Stimulated activated CD4-positive, alpha-beta T cell treated with anti-CD3 and anti-CD28 coated beads, TNF-alpha, amount 100 ng/mL, for 4 hours (primary cell): ENCODE measurements around the gene GTF3C1.
"Not testable (repeated sequence)": the region's sequence is repeated elsewhere in the genome, so short reads cannot be mapped to it uniquely, and the experiment has no call there.

Experiments
- DNase-seq, 3 experiments: peaks; one replicate each; pipeline ENCODE4 v3.0.0-alpha.2; 2020; ENCODE audit warnings: low read depth in 3 of 3

Gene GTF3C1

DNA sequence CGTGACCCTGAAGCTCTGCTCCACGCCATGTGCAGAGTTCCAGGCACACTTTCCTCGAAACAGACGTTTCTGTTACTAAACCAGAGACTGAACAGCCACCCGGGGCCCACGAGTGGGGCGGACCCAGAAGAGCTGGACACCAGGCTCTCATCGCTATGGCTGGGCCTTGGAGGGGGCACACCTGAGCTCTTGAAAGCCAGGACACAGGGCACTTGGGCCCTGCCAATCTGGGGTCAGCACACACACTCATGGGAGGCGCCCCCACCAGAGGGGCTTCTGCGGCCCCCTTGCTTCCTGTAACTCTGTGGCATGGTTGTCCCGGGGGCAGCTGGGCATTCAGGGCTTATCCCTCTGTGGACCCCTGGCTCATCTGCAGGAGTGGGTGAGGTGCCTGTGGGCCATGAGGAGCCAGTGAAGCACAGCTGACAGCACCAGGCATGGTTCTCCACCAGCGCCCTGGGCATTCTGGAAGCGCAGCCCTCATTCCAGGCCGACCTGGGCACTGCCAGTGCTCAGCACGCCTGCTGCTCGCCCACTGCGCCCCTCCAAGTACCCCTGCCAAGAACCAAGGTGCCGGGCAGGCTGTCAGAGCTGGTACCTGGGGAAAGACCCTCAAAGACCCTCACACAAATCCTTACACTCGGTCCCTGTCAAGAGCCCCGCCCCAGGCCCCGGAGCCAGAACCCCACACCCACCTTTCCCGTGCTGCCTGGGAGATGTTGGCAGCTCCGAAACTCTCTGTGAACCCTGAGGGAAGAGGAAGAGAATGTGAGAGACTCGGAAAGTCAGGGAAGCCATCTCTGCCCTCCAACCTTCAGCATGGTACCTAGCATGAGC lies 86.6 kb downstream of the GTF3C1 start:
- no peak for DNase-seq

DNA sequence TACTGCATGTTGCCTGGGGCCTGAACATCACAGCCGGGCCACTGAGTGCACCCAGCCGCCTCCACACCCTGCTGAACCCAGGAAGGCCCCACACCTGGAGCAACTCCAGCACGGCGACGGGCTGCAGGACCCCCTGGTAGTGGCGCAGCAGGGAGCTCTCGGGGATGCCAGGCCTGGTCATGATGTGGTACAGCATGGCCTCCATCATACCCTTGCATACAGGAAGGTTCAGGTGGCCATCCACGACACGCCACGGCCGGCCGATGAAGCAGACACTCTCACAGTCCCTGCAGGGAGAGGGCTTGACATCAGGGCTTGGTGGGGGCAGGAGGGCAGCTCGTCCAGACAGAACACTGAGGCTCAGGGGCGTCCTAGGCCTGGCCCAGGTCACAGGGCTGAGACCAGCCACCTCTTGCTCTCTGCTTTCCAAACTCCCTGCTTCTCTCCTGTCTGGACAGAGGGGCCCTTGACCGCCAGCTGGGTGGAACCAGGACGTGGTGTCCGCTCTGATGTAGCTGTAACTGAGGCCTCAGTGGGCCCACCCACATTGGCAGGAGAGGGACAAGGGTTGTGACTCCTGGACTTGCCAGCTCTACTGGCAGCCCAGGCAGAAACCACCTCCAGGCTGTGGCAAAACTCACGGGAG lies 87.4 kb downstream of the GTF3C1 start:
- no peak for DNase-seq

DNA sequence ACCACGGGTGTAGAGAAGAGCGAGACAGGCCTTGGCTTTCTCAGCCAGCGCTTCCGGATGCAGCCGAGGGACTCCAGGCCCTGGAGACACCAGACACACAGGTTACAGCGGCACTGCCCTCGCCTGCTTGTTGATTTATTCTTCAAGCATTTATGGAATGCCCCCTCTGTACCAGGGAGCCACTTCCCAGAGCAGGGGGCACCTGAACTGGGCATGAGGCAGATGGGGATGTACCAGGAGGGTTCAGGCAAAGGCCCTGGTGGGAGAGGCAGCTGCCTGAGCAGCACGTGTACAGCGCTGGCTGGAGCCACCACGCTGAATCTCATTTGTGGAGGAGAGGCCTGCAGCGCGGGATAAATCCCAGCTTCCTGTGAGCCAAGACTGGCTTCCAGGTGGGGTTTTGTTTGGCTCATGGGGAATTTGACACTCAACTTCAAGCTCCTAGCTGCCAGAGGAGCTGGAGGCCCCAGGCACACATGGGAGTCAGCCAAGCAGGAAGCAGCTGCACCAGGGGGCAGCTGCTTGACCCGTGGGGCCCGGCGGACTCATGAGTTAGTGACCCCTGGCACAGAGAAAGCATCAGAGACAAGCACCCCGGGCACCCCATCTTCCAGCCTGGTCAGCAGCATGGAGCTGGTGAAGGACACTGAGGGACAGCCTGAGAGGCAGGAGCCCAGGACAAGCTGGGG lies 88.1 kb downstream of the GTF3C1 start:
- DNase-seq, result no peak

DNA sequence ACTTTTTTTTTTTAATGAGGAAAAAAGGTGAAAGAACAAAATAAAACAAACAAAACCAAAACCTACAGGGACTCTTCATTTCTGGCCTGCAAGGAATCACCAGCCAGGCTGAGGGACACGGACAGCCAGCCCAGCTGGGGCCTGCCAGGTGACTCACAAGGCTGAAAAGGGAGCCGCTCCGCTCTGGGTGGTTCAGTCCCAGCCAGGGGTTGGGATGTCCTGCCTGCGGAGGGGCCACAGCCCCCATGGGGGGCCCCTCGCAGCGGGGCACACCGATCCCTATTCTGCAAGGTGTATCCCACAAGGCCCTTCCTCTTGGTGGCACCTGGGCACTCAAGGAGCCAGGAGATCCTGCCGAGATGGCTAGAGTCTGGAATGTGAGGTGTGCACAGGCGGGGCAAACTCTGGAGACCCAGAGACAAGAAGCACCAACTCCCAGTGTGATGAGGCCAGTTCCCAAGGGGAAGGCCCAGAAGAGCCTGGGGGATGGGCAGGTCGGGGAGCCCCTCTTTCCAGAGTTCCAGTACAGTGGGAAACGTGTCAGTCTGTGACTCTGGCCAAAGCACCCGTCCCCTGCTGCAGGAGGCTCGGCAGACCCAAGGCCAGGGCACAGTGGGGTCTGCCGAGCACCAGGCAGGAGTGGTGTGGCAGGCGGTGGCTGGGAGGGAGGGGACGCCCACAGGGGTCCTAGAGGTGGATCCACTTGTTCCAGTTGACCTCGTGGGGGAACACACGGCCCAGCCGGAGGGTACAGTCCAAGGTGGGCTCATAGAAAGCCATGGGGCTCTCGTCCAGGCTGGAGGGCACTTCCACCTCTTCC lies 88.8 kb downstream of the GTF3C1 start:
- no peak for DNase-seq

GRCh38 chr16:27460213-27460612 lies 89.5 kb downstream of the GTF3C1 start:
- no peak for DNase-seq

DNA sequence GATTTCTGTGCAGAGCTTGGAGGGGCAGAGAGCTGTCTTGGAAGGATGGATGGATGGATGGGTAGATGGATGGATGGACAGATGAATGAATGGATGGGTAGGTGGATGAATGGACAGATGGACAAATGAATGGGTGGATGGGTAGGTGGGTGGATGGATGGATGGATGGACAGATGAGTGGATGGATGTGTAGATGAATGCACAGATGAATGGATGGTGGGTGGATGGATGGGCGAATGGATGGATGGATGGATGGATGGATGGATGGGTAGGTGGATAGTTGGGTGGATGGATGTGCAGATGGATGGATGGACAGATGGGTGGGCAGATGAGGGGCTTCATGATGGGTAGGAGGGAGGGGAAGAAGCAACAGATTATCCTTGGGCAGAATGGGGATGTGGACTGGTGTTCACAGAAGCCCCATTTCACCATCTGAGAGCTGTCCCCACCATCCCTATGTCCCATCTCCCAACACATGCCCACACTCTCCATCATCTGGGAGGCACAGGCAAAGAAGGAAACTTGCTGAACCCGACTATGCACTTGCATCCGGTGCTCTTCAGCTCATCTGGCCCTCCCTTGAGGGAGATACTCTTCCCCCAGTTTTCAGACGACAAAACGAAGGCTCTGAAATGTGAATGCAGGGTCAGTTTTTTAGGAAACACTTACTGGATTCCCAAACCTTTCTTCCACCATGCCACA lies 90.6 kb downstream of the GTF3C1 start:
- DNase-seq, result no peak

DNA sequence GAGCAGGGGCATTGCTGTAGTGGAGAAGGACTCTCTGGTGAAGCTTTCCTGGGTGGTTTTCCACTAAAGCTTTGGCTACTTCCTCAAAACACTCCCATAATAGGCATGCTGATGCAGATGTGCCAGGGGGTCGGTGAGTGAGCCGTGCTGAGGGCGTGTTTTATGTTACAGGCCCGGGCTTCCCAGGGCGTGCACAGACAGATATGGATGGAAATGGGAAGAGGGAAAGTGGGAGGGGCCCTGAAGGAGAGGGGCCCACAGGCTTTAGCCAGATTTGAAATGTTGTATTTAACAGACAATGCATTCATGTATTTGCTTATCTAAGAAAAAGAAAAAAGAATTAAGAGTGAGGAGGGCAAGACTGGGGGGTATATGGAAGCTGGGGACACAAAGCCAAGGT lies 91.5 kb downstream of the GTF3C1 start:
- DNase-seq, result no peak

- DNase-seq, result not testable (repeated sequence)
Measured at GRCh38 chr16:27457605-27457900, 92.2 kb downstream of the GTF3C1 start.

DNA sequence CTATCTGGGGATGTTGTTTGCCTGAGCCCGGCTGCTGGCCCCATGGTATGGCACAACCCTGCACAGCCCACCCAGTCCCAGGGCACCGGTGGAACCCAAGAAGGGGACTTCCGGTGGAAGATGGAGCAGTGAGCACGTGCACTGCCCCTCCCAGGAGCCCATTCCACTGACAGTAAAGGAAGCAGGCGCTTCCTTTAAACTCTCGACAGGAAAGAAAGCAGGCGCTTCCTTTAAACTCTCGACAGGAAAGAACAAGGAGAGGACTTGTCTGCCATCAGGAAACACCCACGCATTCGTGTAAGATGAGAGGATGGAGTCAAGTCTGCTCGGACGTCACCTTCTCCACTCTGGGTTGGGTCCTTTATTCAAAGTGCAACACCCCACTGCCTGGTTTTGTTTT lies 94.0 kb downstream of the GTF3C1 start:
- no peak for DNase-seq

- no peak for DNase-seq
Measured at GRCh38 chr16:27453494-27453825, 96.3 kb downstream of the GTF3C1 start.

DNA sequence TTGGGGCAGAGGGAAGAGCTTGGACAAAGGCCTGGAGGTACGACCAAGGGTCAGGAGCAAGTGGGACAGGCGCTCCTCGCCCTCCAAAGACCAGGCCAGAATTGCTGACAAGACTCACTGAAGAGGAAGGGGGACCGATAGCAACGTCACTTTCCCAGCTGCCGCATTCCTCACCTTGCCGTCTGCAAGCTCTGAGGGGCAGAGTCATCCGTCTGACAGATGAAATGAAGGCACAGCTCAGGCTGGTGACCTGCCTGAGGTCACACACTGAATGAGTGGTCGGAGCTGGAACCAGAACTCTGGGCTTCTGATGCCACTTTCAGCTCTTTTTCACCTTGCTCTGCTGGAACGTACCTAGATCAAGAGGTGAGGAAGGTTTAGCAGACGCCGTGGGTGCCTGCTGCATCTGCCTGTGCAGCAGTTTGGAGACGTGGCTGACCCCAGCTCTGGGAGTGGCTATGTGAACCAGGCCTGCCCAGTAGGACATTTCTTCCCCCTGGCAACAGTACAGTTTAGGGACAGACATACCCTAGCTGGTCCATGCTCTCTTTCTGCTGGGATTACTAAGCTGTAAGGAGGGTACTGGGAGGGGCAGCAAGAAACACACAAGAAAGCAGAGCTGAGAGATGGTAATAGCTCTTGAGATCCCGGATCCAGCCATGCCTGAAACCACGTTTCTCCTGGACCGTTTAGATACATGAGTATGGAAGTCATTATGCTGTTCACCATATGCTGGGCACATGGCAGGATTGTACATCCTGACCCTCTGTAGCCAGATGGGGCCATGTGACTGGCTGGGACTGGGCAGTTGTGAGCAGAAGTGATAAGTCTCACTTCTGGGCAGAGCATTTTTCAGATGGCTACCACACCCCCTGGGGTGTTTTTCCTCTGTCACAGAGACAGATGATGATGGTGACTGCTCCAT lies 96.9 kb downstream of the GTF3C1 start:
- no peak for DNase-seq

DNA sequence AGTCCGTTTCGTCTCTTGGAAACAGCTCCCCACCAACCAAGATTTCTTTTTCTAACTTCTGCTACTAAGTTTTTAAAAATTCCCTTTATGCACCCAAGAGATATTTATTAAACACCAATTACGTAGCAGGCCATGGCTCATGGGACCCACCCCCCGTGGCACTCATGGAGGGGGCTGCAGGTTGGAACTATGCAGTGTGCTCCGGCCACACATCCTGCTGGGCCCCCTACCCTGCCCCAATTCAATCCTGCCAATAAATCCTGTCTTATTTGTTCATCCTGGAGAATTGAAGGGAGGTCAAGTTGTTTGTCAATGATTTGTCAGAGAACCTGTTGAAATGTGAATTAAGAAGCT lies 99.5 kb downstream of the GTF3C1 start:
- no peak for DNase-seq

DNA sequence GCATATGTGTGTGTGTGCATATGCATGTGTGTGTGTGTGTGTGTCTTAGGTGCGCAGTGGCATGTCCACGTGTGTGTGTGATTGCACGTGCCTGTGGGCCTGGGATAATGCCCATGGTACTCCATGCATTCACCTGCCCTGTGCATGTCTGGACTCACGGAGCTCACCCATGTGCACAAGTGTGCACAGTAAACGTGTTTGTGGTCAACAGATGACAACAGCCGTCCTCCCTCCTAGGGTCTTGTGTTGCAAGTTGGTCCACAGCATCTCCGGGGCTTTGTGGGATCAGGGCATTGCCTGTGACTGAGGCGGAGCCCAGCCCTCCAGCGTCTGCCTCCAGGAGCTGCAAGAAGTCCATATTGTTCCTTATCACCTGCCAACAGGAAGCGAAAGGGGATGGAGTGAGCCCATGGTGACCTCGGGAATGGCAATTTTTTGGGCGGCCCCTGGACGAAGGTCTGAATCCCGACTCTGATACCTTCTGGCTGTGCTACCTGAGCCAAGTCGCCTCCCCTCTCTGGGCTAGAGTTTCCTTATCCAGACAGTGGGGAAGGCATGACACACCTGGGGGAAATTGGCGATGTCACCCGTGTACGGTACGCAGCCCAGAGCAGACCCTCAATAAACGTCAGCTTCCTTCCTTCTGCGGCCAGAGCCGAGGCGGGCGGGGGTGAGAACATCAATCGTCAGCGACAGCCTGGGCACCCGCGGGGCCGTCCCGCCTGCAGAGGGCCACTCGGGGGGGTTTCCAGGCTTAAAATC lies 100.1 kb downstream of the GTF3C1 start:
- peak in 2 of 3 experiments; percentile 70 to 71 for DNase-seq

GRCh38 chr16:27448532-27449433 lies 100.9 kb downstream of the GTF3C1 start:
- DNase-seq, result no peak

DNA sequence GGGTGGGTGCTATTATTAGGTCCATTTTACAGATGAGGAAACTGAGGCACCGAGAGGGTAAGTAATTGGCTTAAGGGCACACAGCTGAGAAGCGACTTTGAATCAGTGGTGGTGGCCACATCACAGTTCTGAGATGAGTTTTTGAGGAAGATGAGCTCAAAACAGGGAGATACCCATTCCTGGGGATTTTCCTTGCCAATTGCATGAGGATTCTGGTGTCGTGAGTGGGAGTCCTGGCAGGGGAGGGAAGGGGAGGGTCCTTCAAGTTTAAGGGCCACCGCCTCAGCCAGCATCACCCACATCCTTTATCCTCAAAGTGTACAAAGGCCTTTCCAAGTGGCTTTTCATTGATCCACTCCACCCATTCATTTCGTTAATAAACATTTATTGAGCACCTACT lies 102.4 kb downstream of the GTF3C1 start:
- DNase-seq, result no peak

- peak in 2 of 3 experiments; percentile 50 to 65 for DNase-seq
Measured at GRCh38 chr16:27446721-27447120, 103.0 kb downstream of the GTF3C1 start.

DNA sequence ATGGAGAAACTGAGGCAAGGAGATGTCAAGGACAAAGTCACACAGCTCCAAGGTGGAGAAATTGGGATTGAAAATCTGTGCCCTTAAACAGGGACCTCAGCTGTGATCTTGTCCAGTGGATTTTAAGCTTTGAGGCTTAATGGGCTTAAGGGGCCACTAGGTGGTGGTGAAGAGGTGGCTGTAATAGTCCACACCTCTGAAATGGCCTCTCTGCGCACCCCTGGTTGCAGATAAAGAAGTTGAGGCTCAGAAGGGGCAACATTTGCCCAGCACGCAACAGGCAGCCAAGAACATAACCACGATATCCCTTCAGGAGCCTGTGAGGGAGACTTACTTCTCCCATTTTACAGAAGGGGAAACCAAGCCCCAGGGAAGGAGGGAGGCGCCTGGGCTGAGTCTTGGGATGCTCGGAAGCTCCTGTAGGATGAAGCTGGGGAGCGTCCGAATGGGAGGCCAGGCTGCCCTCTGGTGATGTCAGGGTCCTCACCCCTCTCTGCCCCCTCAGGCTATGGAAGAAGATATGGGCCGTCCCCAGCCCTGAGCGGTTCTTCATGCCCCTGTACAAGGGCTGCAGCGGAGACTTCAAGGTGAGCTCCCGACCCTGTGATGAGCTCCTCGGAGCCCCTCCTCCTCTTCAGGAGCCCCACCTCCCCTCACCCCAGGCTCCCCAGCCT lies 104.1 kb downstream of the GTF3C1 start:
- no peak for DNase-seq

- DNase-seq, result no peak
Measured at GRCh38 chr16:27444470-27444869, 105.2 kb downstream of the GTF3C1 start.
